ENCODE measurements around the gene AMT.

AMT gene, protein sequence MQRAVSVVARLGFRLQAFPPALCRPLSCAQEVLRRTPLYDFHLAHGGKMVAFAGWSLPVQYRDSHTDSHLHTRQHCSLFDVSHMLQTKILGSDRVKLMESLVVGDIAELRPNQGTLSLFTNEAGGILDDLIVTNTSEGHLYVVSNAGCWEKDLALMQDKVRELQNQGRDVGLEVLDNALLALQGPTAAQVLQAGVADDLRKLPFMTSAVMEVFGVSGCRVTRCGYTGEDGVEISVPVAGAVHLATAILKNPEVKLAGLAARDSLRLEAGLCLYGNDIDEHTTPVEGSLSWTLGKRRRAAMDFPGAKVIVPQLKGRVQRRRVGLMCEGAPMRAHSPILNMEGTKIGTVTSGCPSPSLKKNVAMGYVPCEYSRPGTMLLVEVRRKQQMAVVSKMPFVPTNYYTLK

DNA sequence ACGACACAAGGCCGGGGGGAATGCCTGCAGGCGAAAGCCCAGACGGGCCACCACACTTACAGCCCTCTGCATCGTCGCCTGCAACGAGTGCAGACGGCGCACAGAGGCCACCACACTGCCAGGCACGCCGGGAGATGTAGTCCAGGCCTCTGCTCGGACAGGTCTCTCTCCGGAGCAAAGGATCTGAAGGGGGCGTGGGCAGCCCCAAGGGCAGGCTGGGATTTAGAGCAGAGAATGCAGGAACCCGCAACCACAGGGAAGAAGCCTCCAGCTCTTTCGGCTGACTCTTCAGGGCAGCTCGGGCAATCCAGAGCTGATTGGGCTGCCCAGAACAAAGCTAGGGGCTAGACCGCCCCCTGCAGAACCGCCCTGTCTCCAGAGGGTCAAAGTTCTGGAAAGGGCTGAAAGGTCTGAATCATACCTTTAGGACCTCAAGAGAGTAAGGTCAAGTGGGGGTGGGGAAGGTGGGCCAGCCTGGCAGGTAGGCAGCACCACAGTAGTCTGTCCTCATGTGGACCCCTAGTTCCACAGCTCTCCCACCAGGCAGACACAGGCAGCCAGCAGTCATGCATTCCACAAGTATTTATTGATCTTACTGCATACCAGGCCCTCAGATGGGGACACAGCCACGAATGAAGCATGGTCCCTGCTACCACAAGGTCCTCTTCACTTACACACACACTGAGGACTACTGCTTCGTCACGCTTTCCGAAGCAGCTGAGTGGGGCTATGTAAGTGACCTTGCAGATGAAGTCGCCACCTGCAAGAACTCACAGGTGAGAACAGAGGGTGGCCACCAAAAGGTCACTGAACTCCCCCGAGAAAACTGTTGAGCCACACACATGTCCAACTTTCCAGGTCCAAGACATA is at the start of gene AMT:
Gene AMT, minus strand, starts transcription at position 95 of the 870 bp plus-strand sequence. Its CDS starts 23 bp downstream, at position 72.
- DNase-seq = no peak

DNA sequence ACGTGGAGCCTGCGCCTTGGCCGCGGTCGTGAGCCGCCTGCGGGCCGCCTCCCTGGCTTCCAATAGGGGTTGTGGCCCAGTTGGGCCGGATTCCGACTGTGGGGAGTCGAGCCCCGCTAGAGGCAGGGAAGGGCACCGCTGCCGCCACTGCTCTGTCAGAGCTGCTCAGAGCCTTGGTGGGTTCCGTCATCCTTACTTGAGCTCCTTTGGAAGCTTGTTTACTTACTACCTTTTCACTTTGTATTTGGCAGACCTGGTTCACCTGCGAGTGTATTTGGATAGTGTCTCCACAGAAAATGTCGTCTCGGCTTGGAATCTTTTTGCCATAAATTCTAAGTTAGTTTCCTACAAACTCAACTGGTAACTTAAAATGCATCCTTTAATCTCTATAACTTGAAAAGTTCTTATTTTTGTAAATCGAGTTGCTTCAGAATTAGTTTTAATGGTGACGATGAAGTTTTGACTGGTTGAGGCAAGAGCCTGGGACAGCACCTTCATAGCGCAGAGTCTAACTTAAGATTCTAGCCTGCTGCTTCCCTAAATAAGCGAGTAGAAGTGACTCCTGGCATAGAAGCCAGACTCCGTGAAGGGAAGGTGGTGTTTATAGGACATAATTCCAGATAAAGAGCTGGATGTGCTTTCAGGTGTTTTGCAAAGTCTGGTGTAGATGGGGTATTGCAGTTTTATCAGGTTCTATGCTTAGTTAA is 48.6 kb upstream of the AMT start:
- DNase-seq = no peak

DNA sequence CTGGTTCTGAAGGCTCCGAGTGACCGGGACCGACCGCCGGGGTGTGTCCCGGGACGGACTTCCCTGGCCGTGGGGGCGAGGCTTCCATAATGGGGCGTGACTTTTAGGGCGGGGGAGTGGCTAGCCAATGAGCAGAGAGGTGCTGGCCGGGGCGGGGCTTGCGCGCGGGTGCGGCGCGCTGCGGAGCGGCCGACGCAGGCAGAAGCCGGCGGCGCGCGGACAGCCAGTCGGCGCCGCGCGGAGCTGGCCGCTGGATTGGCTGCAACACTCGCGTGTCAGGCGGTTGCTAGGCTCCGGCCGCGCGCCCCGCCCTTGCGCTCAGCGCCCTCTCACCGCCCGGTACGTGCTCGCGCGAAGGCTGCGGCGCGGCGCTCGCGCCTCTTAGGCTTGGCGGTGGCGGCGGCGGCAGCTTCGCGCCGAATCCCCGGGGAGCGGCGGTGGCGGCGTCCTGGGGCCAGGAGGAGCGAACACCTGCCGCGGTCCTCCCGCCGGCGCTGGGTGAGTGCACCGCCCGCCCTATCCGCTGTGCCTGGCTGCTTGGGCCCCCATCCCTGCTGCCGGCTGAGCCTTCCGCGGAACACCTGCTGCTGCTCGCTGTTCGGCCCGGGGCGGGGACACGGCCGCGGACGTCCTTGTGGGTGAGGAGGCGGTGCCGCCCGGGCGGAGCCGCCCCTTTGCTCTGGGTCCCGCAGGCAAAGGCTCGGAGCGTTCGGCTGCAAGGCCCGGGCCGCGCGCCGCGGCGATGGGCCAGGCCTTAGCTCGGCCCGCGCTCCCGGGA is 47.9 kb upstream of the AMT start, which contains the start of gene DAG1:
Gene DAG1, plus strand, starts transcription at position 332 of the 778 bp plus-strand sequence. CDS start 40,268 bp downstream, outside the sequence.
- DNase-seq = peak; percentile 97

DNA sequence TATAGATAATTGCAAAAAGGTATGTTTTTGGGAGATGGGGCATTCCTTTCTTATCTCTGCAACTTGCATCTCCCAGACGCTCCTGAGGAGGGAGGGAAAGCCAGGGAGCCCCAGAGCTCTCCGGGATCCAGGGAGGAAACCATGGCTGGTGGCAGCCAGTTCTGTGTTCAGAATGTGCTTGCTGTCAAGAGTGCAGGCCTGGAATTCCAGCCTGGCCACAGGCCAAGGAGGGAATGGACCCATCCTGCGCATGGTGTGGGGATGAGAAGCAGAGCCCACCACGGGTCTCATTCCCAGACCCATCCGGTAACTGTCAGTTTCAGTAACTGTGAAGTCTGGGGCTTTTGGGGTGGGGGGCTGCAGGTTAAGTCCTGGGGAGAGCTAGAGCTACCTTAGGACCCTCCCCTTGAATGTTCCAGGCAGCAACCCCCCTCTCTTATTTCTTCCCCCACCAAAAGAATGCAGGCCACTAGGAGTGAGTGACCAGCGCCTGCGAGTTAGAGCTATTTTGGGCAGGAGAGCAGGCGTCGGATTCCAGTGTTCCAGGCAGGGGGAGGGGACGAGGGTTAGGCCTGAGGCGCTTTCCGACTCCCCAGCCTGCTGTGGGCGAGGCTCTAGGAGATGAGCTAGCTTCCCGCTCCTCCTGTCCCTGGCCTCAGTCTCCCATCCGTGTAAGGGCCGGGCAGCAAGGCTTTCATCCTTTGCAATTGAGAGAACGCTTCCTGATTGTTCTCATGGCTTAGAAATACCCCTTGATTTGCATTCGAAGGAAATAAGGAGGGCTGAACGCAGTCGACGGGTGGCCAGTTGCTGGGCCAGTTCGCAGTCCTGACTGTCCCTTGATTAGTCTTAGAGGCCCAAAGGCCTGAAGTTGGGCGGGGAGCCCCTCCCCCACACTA is 47.0 kb upstream of the AMT start:
- DNase-seq = no peak

DNA sequence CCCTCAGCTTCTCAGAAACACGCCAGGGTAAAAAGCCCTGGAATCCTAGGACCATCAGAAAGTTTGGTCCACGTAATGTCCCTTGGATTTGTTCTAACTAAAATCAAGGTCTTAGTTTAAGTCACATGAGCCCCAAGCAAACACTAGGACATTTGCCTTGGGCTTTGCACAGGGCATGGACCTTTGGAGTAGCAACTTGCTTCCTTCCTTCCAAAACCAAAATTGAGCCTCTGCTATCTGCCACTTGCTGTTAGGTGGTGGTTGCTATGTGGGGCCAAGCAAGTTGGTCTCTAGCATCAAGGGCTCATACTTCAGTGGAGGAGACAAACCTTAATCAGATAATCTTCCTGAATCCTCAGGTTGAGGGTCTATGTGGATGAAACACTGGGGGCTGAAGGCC is 43.8 kb upstream of the AMT start:
- no peak for DNase-seq

DNA sequence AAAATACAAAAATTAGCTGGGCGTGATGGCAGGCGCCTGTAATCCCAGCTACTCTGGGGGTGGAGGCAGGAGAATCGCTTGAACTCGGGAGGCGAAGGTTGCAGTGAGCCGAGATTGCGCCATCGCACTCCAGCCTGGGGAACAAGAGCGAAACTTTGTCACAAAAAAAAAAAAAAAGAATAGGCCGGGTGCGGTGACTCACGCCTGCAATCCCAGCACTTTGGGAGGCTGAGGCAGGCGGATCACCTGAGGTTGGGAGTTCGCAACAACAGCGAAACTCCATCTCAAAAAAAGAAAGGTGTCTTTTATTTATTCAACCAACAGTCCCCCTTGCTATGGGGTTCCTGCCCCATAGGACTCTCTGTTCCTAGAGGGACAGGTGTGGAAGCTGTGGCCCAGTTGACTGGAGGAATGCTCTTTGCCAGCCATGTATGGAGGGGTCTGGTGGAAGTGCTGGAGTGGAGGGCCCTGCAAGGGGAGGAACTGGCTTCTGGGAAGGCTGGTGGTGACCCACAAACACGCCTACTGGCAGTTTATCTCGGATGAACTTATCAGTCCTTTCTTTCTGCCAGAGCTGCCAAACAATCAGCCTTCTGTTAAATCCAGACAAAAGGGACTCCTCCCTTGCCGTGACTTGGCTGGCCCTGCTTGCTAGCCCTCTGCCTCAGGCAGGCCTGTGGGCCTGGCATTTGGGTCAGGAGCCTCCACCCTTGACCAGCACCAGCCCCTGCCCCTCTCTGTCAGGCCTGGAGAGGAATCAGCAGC is 43.2 kb upstream of the AMT start:
- no peak for DNase-seq

DNA sequence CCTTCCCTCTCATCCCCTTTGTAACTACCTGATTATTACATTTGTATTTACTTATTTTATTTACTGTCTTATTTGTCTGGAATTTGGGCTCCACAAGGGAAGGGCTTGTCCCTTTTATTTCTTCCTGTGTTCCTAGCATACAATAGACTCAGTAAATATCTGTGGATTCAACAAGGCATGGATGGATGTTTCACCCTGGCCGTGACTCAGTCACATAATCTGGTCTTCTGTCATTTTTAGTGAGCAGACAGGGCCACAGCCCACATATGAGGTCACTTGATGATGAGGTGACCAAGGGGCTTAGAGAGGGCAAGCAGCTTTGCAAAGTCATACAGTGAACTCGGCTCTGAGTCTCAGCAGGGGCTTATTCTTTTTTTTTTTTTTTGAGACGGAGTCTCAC is 39.9 kb upstream of the AMT start:
- no peak for DNase-seq

DNA sequence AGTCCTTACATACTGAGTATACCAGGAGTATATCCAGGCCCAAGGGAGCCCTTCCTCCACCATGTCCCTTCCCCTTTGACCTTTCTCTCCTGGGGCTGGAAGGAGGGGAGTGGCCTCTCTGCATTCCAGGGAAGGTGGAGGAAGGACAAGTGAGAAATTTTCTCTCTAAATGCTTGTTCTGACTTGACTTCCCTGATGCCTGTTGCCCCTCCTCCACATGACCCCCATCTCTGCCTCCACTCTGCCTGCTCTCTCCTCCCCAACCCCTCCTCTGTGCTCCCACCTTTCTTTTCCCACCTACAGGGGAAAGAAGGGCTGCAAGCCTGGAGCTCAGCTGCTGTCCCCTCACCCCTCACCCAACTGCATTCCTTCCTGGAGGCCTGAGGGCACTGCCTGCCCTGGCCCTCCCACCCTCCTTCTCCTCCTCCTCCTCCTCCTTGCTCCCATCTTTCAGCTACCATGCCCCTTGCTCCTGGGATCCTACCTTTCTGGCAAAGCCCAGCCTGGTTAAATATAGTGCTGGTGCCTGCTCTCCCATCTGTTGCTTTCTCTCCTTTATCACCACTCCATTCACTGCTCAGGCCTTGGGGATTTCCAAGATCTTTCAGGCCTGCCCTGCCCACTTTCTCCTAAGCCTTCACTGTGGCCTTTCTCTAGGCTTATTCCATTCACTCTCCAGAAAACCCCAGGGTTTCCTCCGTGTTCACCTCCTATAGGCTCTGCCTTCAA is 39.3 kb upstream of the AMT start:
- DNase-seq = no peak

DNA sequence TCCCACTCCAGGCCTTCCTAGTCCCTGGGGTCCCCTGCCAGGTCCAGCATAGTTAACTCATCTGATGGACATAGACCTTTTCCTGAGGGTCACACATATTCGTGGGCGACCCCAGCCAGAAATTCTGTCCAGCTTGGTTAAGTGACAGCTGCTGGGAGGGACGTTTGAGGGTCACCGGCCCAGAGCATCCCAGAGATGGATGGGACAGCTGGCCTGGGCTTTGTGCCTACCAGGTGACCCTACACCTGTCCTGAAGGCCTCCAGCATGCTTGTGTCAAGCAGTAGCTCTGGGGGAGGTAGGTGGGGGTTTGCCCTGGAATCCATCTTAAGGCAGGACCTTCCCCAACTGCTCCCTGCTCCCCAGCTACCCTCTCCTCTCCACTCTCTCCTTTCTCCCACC is 38.7 kb upstream of the AMT start:
- no peak for DNase-seq

DNA sequence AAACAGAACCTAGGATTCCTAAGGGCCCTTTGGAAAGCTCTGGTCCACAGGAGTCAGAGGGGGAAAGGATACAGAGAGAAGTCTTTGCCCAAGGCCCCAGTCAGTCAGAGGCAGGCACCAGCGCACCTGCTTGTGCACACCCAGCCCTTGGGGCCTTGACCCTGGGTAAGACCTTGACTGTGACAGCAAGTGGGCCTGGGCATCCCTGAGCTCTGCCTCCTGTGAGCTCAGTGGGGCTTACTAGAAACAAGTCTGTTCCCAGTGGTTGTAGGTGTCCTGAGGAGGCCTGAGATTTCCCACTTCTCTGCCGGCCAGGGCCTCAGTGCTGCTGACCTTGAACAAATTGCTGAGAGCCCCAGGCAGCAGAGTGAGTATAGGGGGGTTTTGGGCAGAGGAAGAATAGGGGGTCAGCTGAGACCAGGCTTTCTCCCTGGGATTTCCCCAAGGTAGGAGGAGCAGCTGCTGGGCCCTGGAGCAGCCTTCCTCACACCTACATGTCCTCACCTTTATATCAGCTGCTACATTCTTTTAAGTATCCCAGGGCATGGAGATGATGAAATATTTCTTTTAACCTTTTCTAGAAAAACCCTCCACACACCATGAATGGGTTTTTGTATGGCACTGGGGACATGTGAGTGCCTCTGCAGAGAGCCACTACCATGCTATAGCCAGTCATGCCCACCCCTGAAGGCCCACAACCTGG is 38.1 kb upstream of the AMT start:
- DNase-seq = no peak

DNA sequence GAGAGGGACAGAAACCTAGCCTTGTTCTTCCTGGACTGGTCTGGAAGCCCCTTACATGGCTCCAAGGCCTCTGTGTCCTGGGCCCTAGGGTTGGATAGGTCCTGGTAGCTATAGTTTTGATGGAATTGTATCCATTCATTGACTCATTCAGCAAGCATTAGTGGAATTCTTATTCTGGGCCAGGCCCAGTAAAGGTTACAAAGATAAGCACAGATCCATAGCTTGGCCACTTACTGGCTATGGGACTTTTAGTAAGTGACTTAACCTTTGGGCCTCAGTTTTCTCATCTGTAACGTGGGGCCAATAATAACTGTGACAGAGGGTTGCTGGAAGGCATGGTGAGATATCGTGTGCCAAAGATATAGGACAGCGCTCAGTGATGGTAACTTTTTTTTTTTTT is 34.2 kb upstream of the AMT start:
- no peak for DNase-seq

DNA sequence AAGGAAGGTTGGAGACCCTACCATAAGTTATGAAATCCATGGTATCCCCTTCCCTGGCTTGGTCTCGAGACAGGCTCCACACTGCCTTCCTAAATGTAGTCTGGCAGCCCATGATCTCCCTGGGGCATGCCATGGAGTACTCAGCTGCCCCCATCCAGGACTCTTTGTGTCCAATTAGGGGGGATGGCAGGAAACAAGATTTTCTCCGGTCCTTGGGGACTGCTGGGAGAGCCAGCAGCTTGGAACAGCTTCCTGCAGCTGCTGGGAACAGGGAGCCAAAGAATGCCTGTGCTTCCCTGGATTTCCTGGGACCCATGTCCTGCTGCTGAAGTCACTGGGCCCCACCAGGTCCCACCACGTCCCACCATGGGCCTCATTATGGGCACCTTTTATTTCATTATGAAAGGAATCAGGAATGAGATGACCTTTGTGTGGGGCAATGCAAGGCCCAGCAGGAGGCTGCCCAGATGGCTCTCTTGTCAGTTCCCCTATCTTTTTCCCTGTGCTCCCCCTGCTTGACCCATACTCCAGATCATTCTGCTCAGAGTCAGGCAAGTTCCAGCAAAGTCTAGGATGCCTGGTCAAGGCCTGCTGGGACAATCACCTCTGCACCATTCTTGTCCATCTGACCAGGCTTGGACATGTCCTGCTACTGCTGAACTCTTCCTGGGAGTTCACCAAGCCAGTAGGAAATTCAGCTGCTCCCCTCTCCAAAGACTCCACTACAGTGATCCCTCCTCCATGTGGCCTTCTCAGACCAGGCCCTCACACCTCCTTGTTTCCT is 32.8 kb upstream of the AMT start:
- DNase-seq = no peak

DNA sequence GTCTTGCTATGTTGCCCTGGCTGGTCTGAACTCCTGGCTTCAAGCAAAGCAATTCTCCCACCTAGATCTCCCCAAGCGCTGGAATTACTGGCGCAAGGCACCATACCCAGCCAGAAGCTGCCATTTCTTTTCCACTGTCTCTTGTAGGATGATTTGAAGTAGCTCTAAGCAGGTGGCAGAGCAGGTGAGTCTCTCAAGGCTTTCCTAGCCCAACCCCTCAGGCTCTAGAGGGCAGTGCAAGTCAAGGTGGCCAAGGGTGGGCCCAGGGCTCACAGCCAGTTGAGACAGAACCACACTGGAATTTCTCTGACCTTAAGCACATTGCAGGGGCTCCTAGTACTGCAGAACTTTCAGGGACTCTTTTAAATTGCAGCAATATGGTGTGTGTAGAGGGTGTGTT is 32.2 kb upstream of the AMT start:
- no peak for DNase-seq

DNA sequence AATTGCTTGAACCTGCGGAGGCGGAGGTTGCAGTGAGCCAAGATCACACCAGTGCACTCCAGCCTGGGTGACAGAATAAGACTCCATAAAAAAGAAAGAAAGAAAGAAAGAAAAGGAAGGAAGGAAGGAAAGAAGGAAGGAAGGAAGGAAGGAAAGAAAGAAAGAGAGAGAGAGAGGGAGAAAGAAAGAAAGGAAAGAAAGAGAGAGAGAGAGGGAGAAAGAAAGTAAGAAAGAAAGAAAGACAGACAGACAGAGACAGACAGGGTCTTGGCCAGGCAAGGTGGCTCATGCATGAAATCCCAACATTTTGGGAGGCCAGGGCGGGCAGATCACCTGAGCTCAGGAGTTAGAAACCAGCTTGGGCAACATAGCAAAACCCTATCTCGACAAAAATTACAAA is 31.3 kb upstream of the AMT start:
- no peak for DNase-seq

DNA sequence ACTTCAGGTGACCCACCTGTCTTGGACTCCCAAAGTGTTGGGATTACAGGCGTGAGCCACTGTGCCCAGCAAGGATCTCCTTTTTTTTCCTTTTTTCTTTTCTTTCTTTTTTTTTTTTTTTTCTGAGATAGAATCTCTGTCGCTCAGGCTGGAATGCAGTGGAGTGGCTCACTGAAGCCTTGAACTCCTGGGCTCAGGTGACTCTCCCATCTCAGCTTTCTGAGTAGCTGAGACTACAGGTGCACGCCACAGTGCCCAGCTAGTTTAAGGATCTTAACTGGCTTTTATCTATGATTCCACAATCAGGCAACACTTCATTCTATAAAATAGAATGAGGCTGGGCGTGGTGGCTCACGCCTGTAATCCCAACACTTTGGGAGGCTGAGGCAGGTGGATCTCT is 23.1 kb upstream of the AMT start:
- no peak for DNase-seq

DNA sequence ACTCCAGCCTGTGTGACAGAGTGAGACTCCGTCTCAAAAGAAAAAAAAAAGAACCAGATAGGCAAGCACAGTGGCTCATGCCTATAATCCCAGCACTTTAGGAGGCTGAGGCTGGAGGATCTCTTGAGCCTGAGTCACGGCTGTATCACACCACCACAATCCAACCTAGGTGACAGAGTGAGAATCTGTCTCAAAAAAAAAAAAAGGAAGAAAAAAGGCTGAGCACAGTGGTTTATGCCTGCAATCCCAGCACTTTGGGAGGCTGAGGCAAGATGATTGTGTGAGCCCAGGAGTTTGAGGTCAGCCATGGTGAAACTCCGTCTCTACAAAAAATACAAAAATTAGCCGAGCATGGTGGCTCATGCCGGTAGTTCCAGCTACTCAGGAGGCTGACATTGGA is 12.5 kb upstream of the AMT start:
- DNase-seq = no peak

DNA sequence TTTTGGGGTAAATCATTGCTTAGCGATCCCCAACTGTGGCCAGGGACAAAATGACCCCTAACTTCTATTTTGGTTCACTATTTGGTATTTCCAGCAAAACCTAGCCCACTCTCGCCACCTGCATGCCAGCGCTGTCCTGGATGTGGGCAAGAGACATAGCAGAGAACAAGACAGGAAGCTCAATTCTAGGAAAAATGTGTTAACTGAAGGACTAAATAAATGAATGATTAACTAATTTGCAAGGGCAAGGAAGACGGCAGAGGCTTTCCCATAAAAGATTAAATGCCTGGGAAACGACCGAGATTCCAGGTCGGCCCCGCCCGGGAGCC is 6.4 kb upstream of the AMT start:
- no peak for DNase-seq

DNA sequence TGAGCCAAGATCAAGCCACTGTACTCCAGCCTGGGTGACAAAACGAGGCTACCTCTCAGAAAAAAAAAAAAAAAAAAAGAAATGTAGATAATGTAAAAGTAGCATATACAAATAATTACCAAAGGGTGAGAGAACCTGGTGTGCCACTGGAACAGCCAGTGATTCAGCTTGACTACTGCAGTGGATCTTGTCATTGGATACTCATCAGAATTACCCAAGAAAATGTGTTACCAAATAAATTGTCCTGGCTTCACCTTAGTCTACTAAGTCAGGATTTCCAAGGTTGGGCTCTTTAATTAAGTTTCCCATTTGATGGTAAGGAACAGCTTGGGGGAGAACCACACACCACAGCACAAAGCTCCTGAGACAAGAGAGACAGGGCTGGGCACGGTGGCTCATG is 5.3 kb upstream of the AMT start:
- no peak for DNase-seq

DNA sequence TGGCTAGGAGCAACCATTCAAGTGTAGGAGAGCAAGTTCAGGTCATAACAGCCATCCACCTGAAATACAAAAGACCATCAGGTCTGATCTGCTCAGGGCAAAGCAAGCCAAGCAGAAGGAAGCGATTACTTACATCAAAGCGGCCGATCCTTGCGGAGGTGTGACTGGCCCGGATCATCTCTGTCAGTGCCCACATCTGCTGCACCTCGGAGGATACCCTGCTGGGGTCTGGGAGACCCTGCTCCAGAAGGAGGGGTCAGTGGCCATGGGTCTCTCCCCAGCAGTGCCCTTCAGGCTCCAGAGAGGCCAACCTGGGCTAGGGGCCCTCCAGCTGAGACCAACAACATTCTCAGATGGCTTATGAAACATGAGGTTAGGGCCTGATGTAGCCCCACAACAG is 2.5 kb upstream of the AMT start:
- no peak for DNase-seq
